Keratinocyte (primary cell): ENCODE results near the gene SLC22A8. TPM values are rescaled to one million over a fixed set of nuclear protein-coding genes. Genes with fewer than 3 reads are reported as not detected.

Source experiments
- DNase-seq: peaks from one replicate; pipeline ENCODE4 v3.0.0-alpha.2; 2011; ENCODE audit warnings: low read depth, missing footprints, low spot score
- FAIRE-seq: peaks from 2 replicates; lab custom pipeline; 2011; peaks lifted over from hg19 to GRCh38; lab: Jason Lieb, UNC
- H2AFZ ChIP-seq: 2 replicates; pipeline ENCODE4 v1.6.0; 2012; ENCODE audit warnings: low read length, control low read depth, inconsistent platforms; ENCODE audit not compliant: control insufficient read depth
- H3K27ac ChIP-seq: 2 replicates; pipeline ENCODE4 v1.5.1; 2011; ENCODE audit warnings: low read length; ENCODE audit not compliant: control insufficient read depth, insufficient read depth
- H3K27me3 ChIP-seq: 3 replicates; pipeline ENCODE4 v1.6.0; 2011; ENCODE audit warnings: low read length; ENCODE audit not compliant: control insufficient read depth, insufficient read depth; ENCODE audit errors: extremely low read depth
- H3K36me3 ChIP-seq, 2 experiments: 2 replicates in 1 of 2; 3 replicates in 1 of 2; pipeline ENCODE4 v1.5.1; 2011; ENCODE audit warnings: low read length in 2 of 2, mild to moderate bottlenecking in 1 of 2; ENCODE audit not compliant: control insufficient read depth in 2 of 2, insufficient read depth in 2 of 2; ENCODE audit errors: extremely low read depth in 1 of 2
- H3K4me1 ChIP-seq: 3 replicates; pipeline ENCODE4 v1.5.1; 2011; ENCODE audit warnings: low read length; ENCODE audit not compliant: control insufficient read depth, insufficient read depth; ENCODE audit errors: extremely low read depth
- H3K4me2 ChIP-seq: 3 replicates; pipeline ENCODE4 v1.6.0; 2011; ENCODE audit warnings: low read depth, low read length; ENCODE audit not compliant: control insufficient read depth, insufficient read depth; ENCODE audit errors: extremely low read depth
- H3K4me3 ChIP-seq, 3 experiments: fragments of 200-600 bp in 1 of 3; sonication (generic) in 1 of 3; 2 replicates in 2 of 3; 3 replicates in 1 of 3; pipeline ENCODE4 v1.5.1; 2011 to 2016; ENCODE audit warnings: low read length in 3 of 3, mild to moderate bottlenecking in 3 of 3, control low read depth in 2 of 3, inconsistent platforms in 1 of 3, low read depth in 1 of 3, mixed read lengths in 1 of 3, mixed run types in 1 of 3, moderate library complexity in 1 of 3; ENCODE audit not compliant: control insufficient read depth in 2 of 3, insufficient read depth in 2 of 3; ENCODE audit errors: extremely low read depth in 1 of 3
- H3K79me2 ChIP-seq: 2 replicates; pipeline ENCODE4 v1.6.0; 2012; ENCODE audit warnings: low read length; ENCODE audit not compliant: control insufficient read depth, insufficient read depth
- H3K9ac ChIP-seq: 3 replicates; pipeline ENCODE4 v1.6.0; 2011; ENCODE audit warnings: low read length; ENCODE audit not compliant: control insufficient read depth, insufficient read depth; ENCODE audit errors: extremely low read depth
- H3K9me1 ChIP-seq: 3 replicates; pipeline ENCODE4 v1.6.0; 2011; ENCODE audit warnings: low read length; ENCODE audit not compliant: control insufficient read depth, insufficient read depth; ENCODE audit errors: extremely low read depth
- H3K9me3 ChIP-seq: 2 replicates; pipeline ENCODE4 v1.5.1; 2012; ENCODE audit warnings: low read depth, low read length; ENCODE audit not compliant: control insufficient read depth
- H4K20me1 ChIP-seq: 3 replicates; pipeline ENCODE4 v1.6.0; 2011; ENCODE audit warnings: low read length; ENCODE audit not compliant: control insufficient read depth, insufficient read depth; ENCODE audit errors: extremely low read depth
- EZH2 ChIP-seq: IDR thresholded peaks from one replicate; pipeline ENCODE4 v1.6.1; 2012; ENCODE audit warnings: inconsistent platforms, mild to moderate bottlenecking, low read length, moderate library complexity
- dilution Hi-C: fragments of 300-500 bp; cut with MboI; formaldehyde crosslinking; loops from one replicate; pipeline ENCODE4 v1.7.0; 2020; ENCODE audit warnings: low sequenced_read_pairs; ENCODE audit not compliant: extremely low pct_ligation_motif_present
- polyA plus RNA-seq, 5 experiments: library from polyadenylated mRNA; depleted of rRNA in 3 of 5; stranded (reverse) in 3 of 5; stranded (forward) in 1 of 5; unstranded in 1 of 5; fragments of >200 nt; gene quantifications; 1 replicate in 1 of 5; 2 replicates in 3 of 5; 3 replicates in 1 of 5; pipeline versions ENCODE4 v1.2.1 to v1.2.3, GENCODE V29; 2011 to 2012; ENCODE audit warnings: missing spikeins in 2 of 5, low read depth in 1 of 5, low replicate concordance in 1 of 5
- TF ChIP-seq, protein P1 (sequence below), 3 experiments: IDR thresholded peaks in 1 of 3; conservative IDR thresholded peaks in 1 of 3; optimal IDR thresholded peaks in 1 of 3; 2 replicates in 2 of 3; 3 replicates in 1 of 3; pipeline versions ENCODE3 to v1.5.1; 2011; ENCODE audit warnings: low read length in 3 of 3, mild to moderate bottlenecking in 3 of 3, moderate library complexity in 2 of 3, control low read depth in 1 of 3, inconsistent platforms in 1 of 3; ENCODE audit not compliant: insufficient read depth in 2 of 3; ENCODE audit errors: extremely low read depth in 1 of 3

Gene SLC22A8
- polyA plus RNA-seq, 1 donor (not counting 4 experiments of a cell fraction or from before 2014, with no cell fraction given): not detected

- no peaks in the 10 kb centered on the region for H3K9me1 ChIP-seq
- TF ChIP-seq, protein P1, sequence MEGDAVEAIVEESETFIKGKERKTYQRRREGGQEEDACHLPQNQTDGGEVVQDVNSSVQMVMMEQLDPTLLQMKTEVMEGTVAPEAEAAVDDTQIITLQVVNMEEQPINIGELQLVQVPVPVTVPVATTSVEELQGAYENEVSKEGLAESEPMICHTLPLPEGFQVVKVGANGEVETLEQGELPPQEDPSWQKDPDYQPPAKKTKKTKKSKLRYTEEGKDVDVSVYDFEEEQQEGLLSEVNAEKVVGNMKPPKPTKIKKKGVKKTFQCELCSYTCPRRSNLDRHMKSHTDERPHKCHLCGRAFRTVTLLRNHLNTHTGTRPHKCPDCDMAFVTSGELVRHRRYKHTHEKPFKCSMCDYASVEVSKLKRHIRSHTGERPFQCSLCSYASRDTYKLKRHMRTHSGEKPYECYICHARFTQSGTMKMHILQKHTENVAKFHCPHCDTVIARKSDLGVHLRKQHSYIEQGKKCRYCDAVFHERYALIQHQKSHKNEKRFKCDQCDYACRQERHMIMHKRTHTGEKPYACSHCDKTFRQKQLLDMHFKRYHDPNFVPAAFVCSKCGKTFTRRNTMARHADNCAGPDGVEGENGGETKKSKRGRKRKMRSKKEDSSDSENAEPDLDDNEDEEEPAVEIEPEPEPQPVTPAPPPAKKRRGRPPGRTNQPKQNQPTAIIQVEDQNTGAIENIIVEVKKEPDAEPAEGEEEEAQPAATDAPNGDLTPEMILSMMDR (optimal IDR thresholded peaks at IDR 0.05 in 1 of 3, IDR thresholded peaks at IDR 0.05 in 1 of 3, conservative IDR thresholded peaks at IDR 0.05 in 1 of 3; ENCODE audit: extremely low read depth in 1 of 3, insufficient read depth in 2 of 3, low read length in 3 of 3): peak in 1 of 3 experiments; percentile 25
- no peak for TF ChIP-seq EZH2
- no peak for FAIRE-seq
- no peaks in the 10 kb centered on the region for H3K4me1 ChIP-seq
- no peaks in the 10 kb centered on the region for H3K27me3 ChIP-seq
- H2AFZ ChIP-seq: no peak overlapping the region
- no peaks in the 10 kb centered on the region for H3K36me3 ChIP-seq
- H3K4me3 ChIP-seq: no peak overlapping the region
- no peaks in the 10 kb centered on the region for H3K79me2 ChIP-seq
- no peak overlapping the region for H3K4me2 ChIP-seq
- no peak for DNase-seq
- H3K9ac ChIP-seq: no peak overlapping the region
- H3K9me3 ChIP-seq: no peaks in the 10 kb centered on the region
- no peak overlapping the region for H3K27ac ChIP-seq
- H4K20me1 ChIP-seq: no peaks in the 10 kb centered on the region
- dilution Hi-C loops: no loop called here
Measured at GRCh38 chr11:62981743-62982142, 33.9 kb downstream of the SLC22A8 start.

DNA sequence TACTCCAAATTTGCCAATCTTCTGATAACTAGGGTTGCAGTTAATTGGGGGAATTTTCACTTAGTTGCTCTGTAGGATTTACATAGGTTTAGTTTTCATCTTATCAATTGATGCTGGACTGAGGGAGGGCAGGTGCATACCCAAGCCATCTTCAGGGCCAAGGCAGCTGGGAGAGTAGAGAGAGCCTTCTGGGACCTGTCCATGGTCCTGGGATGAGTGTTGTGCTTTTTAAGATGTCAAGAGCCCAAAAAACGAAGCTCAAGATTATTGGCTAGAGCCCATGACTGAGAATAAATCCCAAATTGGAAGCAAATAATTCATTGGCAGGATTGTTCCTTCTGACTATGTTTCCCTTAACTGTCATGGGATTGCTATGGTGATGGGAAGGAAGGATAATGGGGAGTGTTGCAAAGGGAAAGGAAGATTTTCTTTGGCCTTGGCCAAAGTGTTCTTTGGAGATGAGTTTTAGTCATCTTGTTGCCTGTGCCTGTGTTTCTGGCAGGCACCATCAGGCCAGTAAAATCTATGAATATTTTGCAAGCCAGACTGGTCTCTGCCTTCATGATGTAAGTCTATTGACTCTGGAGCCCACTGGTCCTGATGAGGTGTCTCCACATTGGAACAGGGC, 35.4 kb downstream of the SLC22A8 start:
- DNase-seq (no peak), FAIRE-seq (no peak)
- Histone ChIP-seq H3K27me3 (no peaks in the 10 kb centered on the region), H4K20me1 (no peaks in the 10 kb centered on the region), H3K4me3 (no peak overlapping the region), H3K27ac (no peak overlapping the region), H2AFZ (no peak overlapping the region), H3K36me3 (no peaks in the 10 kb centered on the region), H3K4me1 (no peaks in the 10 kb centered on the region), H3K9ac (no peak overlapping the region), H3K79me2 (no peaks in the 10 kb centered on the region), H3K9me3 (no peaks in the 10 kb centered on the region), H3K9me1 (no peaks in the 10 kb centered on the region), H3K4me2 (no peak overlapping the region)
- no peak for TF ChIP-seq EZH2
- dilution Hi-C loops: no loop called here

- no peaks in the 10 kb centered on the region for H4K20me1 ChIP-seq
- no peak overlapping the region for H3K27ac ChIP-seq
- H3K4me3 ChIP-seq: no peak overlapping the region
- H3K79me2 ChIP-seq: no peaks in the 10 kb centered on the region
- H3K9ac ChIP-seq: no peak overlapping the region
- DNase-seq (no peak), FAIRE-seq (no peak)
- dilution Hi-C loops: no loop called here
- no peak overlapping the region for H3K4me2 ChIP-seq
- H3K9me1 ChIP-seq: no peaks in the 10 kb centered on the region
- H3K4me1 ChIP-seq: peaks cover 4% of the 10 kb centered on the region
- H3K27me3 ChIP-seq: peaks cover 5% of the 10 kb centered on the region
- no peak overlapping the region for H2AFZ ChIP-seq
- TF ChIP-seq EZH2: no peak
- TF ChIP-seq, protein P1 (optimal IDR thresholded peaks at IDR 0.05 in 1 of 3, IDR thresholded peaks at IDR 0.05 in 1 of 3, conservative IDR thresholded peaks at IDR 0.05 in 1 of 3; ENCODE audit: extremely low read depth in 1 of 3, insufficient read depth in 2 of 3, low read length in 3 of 3): no peak
- H3K9me3 ChIP-seq: no peaks in the 10 kb centered on the region
- no peaks in the 10 kb centered on the region for H3K36me3 ChIP-seq
Measured at GRCh38 chr11:62976109-62976508, 39.5 kb downstream of the SLC22A8 start.
